CD4-positive, alpha-beta T cell (primary cell): ENCODE measurements around the gene USP15. TPM values are rescaled to one million over a fixed set of nuclear protein-coding genes. Genes with fewer than 3 reads are reported as not detected.
A peak's percentile ranks its signal among the peaks of the same experiment; 100 is the strongest.

Source experiments
- ATAC-seq: fragments of 200-7000 bp; cut with Tn5 transposase; one replicate; pipeline ENCODE4 v1.10.0; 2022; ENCODE audit warnings: mild to moderate bottlenecking; ENCODE audit not compliant: poor library complexity
- CTCF ChIA-PET: fragments of 350-600 bp; sonication (Branson Sonifier 250); formaldehyde crosslinking; loops from one replicate; lab custom pipeline; 2021; ENCODE audit warnings: antibody characterized with exemption, inconsistent platforms; lab: Charles Lee
- POLR2A ChIA-PET: fragments of 350-600 bp; sonication (Branson Sonifier 250); formaldehyde crosslinking; loops from one replicate; lab custom pipeline; 2021; ENCODE audit warnings: antibody characterized with exemption, inconsistent platforms; lab: Charles Lee
- DNase-seq, 14 experiments: peaks; one replicate each; pipeline ENCODE4 v3.0.0-alpha.2; 2013 to 2020; ENCODE audit warnings: mixed read lengths in 2 of 14
- H3K27ac ChIP-seq, 2 donors: one replicate each; pipeline versions ENCODE4 v1.5.1 to v1.7.0; 2013; ENCODE audit warnings: low read length in 2 of 2, low read depth in 1 of 2, mild to moderate bottlenecking in 1 of 2
- H3K27me3 ChIP-seq, 2 experiments: 1 replicate in 1 of 2; 2 replicates in 1 of 2; pipeline versions ENCODE4 v1.6.1 to v1.7.0; 2013; ENCODE audit warnings: low read length in 2 of 2, control low read depth in 1 of 2, mild to moderate bottlenecking in 1 of 2, moderate library complexity in 1 of 2; ENCODE audit not compliant: insufficient read depth in 2 of 2, control insufficient read depth in 1 of 2
- H3K36me3 ChIP-seq: one replicate; pipeline ENCODE4 v1.6.1; 2013; ENCODE audit warnings: low read length, control low read depth; ENCODE audit not compliant: insufficient read depth
- H3K4me1 ChIP-seq: one replicate; pipeline ENCODE4 v1.6.1; 2013; ENCODE audit warnings: low read length, control low read depth; ENCODE audit not compliant: insufficient read depth
- H3K4me3 ChIP-seq: one replicate; pipeline ENCODE4 v1.5.1; 2013; ENCODE audit warnings: mild to moderate bottlenecking, low read length, moderate library complexity
- H3K9me3 ChIP-seq, 2 experiments: 1 replicate in 1 of 2; 2 replicates in 1 of 2; pipeline versions ENCODE4 v1.6.1 to v1.7.0; 2013; ENCODE audit warnings: low read length in 2 of 2, mild to moderate bottlenecking in 2 of 2, control low read depth in 1 of 2, moderate library complexity in 1 of 2; ENCODE audit not compliant: control insufficient read depth in 1 of 2, insufficient read depth in 1 of 2
- H3K27ac Mint-ChIP-seq: one replicate; pipeline ENCODE4 v1.8.0; 2020; ENCODE audit warnings: mixed read lengths
- H3K27me3 Mint-ChIP-seq: one replicate; pipeline ENCODE4 v1.8.0; 2021; ENCODE audit warnings: mixed read lengths
- H3K36me3 Mint-ChIP-seq: one replicate; pipeline ENCODE4 v1.8.0; 2021; ENCODE audit warnings: low read depth, mixed read lengths
- H3K4me1 Mint-ChIP-seq: one replicate; pipeline ENCODE4 v1.8.0; 2021; ENCODE audit warnings: low read depth, mixed read lengths
- H3K4me3 Mint-ChIP-seq: one replicate; pipeline ENCODE4 v1.8.0; 2020; ENCODE audit warnings: mild to moderate bottlenecking, mixed read lengths
- H3K9me3 Mint-ChIP-seq: one replicate; pipeline ENCODE4 v1.8.0; 2020; ENCODE audit warnings: mixed read lengths
- intact Hi-C, 2 experiments: fragments of 100-400 bp; cut with DNase I in 1 of 2; cut with micrococcal nuclease in 1 of 2; formaldehyde crosslinking; loops; one replicate each; pipeline versions ENCODE4 v1.15.1 to v1.9.0; 2023 to 2025; cut with DNase I, micrococcal nuclease
- total RNA-seq, 174 experiments: library from RNA in 2 of 174; stranded (reverse) in 2 of 174; gene quantifications; one replicate each; pipeline ENCODE4 v1.2.3 and lab custom pipeline; 2021 to 2026
- TF ChIP-seq, protein P1 (sequence below): fragments of 200-600 bp; IDR thresholded peaks from one replicate; pipeline ENCODE4 v1.8.0; 2022; ENCODE audit warnings: antibody characterized with exemption, mild to moderate bottlenecking

Gene USP15
- total RNA-seq, 2 experiments from 2014 or later: 212 to 218 TPM

- Histone ChIP-seq H3K4me3 (no peak overlapping the region), H3K27me3 (no peaks in the 10 kb centered on the region)
- H3K27ac Mint-ChIP-seq: peak overlapping the region; percentile 34
Observed at GRCh38 chr12:62284749-62285148, 24.5 kb downstream of the USP15 start.

GRCh38 chr12:62285284-62285683 lies 25.1 kb downstream of the USP15 start:
- Mint-ChIP-seq H3K9me3 (peaks cover 6% of the 10 kb centered on the region), H3K36me3 (peaks cover 72% of the 10 kb centered on the region), H3K27ac (peak overlapping the region; percentile 45), H3K4me3 (no peak overlapping the region), H3K27me3 (no peaks in the 10 kb centered on the region), H3K4me1 (peaks cover 95% of the 10 kb centered on the region)
- DNase-seq (no peak), ATAC-seq (no peak)
- intact Hi-C loops: loop anchor here in 1 of 2 experiments (2.0 kb wide), 1 partner anchor 18 kb away; no protein-coding TSS in a partner anchor
- Histone ChIP-seq H3K9me3 (peaks cover 0 to 7% of the 10 kb centered on the region in 2 experiments), H3K4me3 (no peak overlapping the region), H3K27me3 (no peaks in the 10 kb centered on the region), H3K27ac (no peak overlapping the region), H3K4me1 (peaks cover 10% of the 10 kb centered on the region), H3K36me3 (peaks cover 5% of the 10 kb centered on the region)
- ChIA-PET CTCF (no interaction called here), POLR2A (interaction anchor here (1.0 kb wide), 1 partner anchor 75 kb away, joined by 3 read pairs; no protein-coding TSS in a partner anchor)
- TF ChIP-seq, protein P1, sequence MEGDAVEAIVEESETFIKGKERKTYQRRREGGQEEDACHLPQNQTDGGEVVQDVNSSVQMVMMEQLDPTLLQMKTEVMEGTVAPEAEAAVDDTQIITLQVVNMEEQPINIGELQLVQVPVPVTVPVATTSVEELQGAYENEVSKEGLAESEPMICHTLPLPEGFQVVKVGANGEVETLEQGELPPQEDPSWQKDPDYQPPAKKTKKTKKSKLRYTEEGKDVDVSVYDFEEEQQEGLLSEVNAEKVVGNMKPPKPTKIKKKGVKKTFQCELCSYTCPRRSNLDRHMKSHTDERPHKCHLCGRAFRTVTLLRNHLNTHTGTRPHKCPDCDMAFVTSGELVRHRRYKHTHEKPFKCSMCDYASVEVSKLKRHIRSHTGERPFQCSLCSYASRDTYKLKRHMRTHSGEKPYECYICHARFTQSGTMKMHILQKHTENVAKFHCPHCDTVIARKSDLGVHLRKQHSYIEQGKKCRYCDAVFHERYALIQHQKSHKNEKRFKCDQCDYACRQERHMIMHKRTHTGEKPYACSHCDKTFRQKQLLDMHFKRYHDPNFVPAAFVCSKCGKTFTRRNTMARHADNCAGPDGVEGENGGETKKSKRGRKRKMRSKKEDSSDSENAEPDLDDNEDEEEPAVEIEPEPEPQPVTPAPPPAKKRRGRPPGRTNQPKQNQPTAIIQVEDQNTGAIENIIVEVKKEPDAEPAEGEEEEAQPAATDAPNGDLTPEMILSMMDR: no peak

More at GRCh38 chr12:62284749-62285148, 24.5 kb downstream of the USP15 start:
- Mint-ChIP-seq H3K27me3 (no peaks in the 10 kb centered on the region), H3K4me1 (peaks cover 95% of the 10 kb centered on the region), H3K4me3 (no peak overlapping the region), H3K9me3 (peaks cover 2% of the 10 kb centered on the region), H3K36me3 (peaks cover 69% of the 10 kb centered on the region)
- Histone ChIP-seq H3K27ac (no peak overlapping the region), H3K36me3 (peaks cover 5% of the 10 kb centered on the region), H3K9me3 (peaks cover 0 to 1% of the 10 kb centered on the region in 2 experiments), H3K4me1 (peaks cover 12% of the 10 kb centered on the region)
- ATAC-seq (no peak), DNase-seq (no peak)
- POLR2A ChIA-PET: interaction anchor here (1.0 kb wide), 1 partner anchor 75 kb away, joined by 3 read pairs; no protein-coding TSS in a partner anchor
- intact Hi-C loops: loop anchor here in 1 of 2 experiments (2.0 kb wide), 1 partner anchor 18 kb away; no protein-coding TSS in a partner anchor
- CTCF ChIA-PET: no interaction called here
- TF ChIP-seq, protein P1: no peak

DNA sequence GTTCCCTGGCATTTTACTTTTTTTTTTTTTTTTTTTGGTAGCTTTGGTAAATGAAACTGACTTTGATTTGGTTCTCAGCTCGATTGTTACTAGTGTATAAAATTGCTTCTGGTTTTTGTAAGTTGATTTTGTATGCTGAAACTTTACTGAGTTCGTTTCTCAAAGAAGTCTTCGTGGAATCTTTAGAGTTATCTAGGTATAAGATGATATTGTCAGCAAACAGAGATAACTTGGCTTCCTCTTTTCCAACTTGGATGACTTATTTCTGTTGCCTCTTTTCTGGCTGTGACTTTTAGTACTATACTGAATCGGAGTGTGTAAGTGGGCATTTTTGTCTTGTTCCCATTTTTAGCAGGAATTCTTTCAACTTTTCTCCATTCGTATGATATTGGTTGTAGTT lies 28.1 kb downstream of the USP15 start:
- Mint-ChIP-seq H3K9me3 (peaks cover 10% of the 10 kb centered on the region), H3K4me3 (peak overlapping the region; percentile 14), H3K27ac (no peak overlapping the region), H3K36me3 (peaks cover 93% of the 10 kb centered on the region), H3K4me1 (peaks cover 91% of the 10 kb centered on the region), H3K27me3 (no peaks in the 10 kb centered on the region)
- Histone ChIP-seq H3K9me3 (peaks cover 0 to 13% of the 10 kb centered on the region in 2 experiments), H3K27ac (no peak overlapping the region), H3K4me3 (no peak overlapping the region), H3K27me3 (no peaks in the 10 kb centered on the region), H3K4me1 (peaks cover 14% of the 10 kb centered on the region), H3K36me3 (peaks cover 8% of the 10 kb centered on the region)
- ChIA-PET CTCF (interaction anchor here (1.2 kb wide), 1 partner anchor 158 kb away, joined by 3 read pairs; no protein-coding TSS in a partner anchor), POLR2A (no interaction called here)
- TF ChIP-seq, protein P1: no peak
- DNase-seq: no peak
- intact Hi-C loops: no loop called here
- no peak for ATAC-seq
